ENCODE results near the gene PKD1.
"Not testable (repeated sequence)": the region's sequence is repeated elsewhere in the genome, so short reads cannot be mapped to it uniquely, and the experiment has no call there.

The PKD1 gene

DNA sequence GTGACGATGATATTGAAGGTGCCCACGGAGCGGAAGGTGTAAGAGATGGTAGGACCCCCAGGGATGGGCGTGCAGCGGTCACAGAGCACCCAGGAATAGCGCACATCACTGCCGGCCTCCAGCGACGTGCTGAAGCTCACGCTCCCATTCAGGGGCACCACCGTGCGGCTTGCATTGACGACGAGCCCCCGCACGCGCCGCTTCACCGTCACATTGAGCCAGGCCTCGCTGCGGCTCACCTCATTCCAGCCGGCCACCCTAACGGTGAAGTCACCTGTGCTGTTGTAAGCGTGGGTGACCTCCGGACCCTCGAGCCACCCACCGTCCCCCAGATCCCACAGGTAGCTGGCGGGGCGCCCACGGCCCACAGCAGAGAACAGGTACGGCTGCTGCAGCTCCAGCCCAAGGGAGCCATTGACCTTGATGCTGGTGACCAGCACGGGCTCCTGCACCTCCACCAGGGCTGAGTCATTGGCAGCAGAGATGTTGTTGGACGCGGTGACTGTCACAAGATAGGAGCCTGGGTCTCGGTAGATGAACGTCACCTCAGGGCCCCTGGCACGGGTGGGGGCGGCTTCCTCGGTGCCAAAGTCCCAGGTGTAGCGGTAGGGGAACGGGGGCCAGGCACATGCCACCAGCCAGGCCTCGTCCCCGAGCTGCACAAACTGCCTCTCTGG, 25.2 kb downstream of the PKD1 start:
- DNase-seq, result not testable (repeated sequence)

GRCh38 chr16:2109872-2110271, 25.8 kb downstream of the PKD1 start:
- not testable (repeated sequence) for DNase-seq

- DNase-seq, result not testable (repeated sequence)
These were observed 26.5 kb downstream of the PKD1 start for GRCh38 chr16:2109271-2109580.

DNA sequence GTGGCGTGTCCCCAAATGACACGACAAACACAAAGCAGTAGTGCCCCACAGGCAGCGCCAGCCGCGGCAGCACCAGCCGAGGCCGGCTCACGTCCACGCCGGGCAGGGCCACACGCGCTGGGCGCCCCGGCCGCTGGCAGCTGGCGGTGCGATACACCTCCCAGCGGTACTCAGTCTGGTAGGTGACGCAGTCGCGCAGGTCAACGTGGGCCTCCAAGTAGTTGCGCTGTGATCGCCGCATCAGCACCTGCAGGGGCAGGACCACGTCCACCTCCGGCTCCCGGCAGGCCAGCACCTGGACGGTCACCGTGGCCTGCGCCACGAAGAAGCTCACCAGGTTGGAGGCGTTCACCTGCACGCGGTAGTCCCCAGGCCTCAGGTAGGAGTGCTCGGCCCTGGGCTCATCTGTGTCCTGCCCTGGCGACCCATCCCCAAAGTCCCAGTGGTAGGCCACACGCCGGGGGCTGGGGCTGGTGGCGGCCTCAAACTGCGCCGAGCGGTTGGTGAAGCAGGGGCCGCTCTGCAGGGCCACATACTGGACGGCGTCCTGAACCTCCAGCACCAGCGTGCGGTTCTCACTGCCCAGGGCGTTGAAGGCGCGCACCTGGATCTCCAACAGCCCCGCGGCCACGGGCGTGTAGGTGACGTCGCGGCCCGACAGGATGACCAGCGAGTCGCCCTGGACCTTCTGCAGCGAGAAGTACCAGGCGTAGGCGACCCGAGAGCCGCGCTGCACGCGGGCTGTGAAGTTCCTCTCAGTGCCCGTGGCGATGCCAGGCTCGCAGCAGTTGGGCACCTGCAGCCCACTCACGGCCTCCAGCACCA, 27.0 kb downstream of the PKD1 start:
- DNase-seq, result not testable (repeated sequence)

DNA sequence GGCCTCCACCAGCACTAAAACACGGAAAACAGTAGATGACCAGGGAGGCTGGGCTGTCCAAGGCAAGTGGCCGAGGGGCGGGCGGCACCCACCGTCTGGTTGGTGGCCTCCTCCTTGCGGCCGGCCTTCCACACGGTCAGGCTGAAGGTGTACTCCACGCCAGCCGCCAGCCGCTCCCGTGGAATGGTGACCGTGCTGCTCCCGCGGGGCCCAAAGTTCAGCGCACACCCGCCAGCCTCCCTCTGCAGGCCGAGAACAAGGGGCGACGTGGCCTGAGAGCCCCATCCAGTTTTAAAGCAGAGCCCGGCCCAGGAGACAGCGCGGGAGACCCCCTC, 27.9 kb downstream of the PKD1 start:
- DNase-seq, result not testable (repeated sequence)

- DNase-seq, result not testable (repeated sequence)
These were observed 28.4 kb downstream of the PKD1 start for GRCh38 chr16:2107121-2107790.

DNA sequence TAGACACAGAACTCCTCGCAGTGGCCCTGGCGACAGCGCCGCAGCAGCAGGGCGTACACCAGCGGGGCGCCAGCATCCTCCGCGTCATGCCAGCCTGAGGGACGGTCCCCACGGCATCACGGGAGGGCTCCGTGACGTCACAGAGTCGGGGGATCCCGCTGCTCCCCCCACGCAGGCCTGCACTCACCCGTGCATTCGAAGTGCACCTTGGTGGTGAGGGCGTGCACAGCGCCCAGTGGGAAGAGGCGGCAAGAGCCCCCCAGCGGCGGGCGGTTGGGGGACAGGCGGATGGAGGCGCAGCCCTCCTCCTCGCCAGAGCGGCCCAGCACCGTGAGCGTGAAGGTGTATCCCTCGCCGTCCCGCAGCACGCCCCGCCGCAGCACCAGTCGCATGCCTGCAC, 29.5 kb downstream of the PKD1 start:
- not testable (repeated sequence) for DNase-seq

- not testable (repeated sequence) for DNase-seq
These were observed 29.9 kb downstream of the PKD1 start for GRCh38 chr16:2105769-2106168.

- DNase-seq, result not testable (repeated sequence)
These were observed 30.4 kb downstream of the PKD1 start for GRCh38 chr16:2105291-2105690.

GRCh38 chr16:2104464-2104863, 31.2 kb downstream of the PKD1 start:
- not testable (repeated sequence) for DNase-seq

GRCh38 chr16:2102471-2102870, 33.2 kb downstream of the PKD1 start:
- no peak for DNase-seq

- DNase-seq, result peak in 3 of 56 donors; percentile 17 to 19 (median 17)
These were observed 34.1 kb downstream of the PKD1 start for GRCh38 chr16:2101581-2101980.

DNA sequence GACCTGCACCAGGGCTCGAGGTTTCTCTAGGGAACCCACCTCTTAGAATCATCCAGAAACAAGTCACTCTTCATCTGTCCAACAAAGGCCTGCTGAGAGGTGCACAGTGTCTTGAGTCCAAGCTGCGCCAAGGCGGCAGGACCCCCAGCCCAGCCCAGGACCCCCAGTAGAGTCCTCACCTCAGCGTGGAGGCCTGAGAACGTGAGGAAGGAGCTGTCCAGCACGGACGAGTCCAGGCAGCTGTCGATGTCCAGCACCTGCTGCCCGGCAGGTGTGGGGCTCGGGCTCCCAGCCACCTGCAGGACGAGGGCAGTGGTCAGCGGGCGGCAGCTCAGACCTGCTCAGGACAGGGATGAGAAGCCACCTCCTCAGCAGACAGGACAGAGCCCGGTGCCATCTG, 38.0 kb downstream of the PKD1 start:
- DNase-seq, result not testable (repeated sequence)

GRCh38 chr16:2096853-2097595, 38.7 kb downstream of the PKD1 start:
- peak in 8 of 56 donors; percentile 2 to 56 (median 21) for DNase-seq

- DNase-seq, result no peak
These were observed 39.6 kb downstream of the PKD1 start for GRCh38 chr16:2095918-2096582.

- DNase-seq, result no peak
These were observed 40.3 kb downstream of the PKD1 start for GRCh38 chr16:2095315-2095853.

DNA sequence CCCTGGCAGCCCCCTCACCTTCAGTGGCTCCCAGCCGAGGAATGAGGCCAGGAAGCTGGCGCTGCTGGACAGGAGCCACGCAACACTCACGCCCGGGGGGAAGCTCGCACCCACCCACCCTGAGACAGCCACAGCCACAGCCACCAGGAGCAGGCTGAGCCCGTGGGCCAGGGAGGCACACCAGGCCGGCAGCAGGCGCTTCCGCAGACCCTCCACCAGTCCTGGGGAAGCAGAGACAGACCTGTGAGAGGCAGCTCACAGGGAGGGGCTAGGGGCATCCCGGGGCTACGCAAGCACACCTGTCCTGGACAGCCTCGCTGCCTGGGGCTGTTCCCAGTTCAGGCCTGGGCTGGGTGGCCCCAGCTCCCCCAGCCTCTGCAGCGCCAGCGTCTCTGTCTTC, 41.9 kb downstream of the PKD1 start:
- DNase-seq, result no peak

GRCh38 chr16:2092866-2093265, 42.8 kb downstream of the PKD1 start:
- no peak for DNase-seq

DNA sequence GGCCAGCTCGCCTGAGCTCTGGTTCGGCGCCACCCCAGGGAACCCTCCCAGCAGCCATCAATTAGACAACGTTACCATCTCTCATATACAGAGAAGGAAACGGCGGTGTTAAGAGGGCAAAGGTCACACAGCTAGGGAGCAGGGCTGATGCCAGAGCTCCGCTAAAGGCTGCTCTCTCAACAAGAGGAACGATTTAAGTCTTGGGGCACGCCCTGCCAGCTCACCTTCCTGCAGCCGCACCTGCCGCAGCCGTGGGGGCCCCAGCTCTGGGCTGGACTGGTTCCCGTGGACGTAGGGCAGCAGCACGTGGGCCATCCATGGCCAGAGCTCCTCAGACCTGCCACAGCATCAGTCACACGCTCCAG, 43.5 kb downstream of the PKD1 start:
- no peak for DNase-seq

DNA sequence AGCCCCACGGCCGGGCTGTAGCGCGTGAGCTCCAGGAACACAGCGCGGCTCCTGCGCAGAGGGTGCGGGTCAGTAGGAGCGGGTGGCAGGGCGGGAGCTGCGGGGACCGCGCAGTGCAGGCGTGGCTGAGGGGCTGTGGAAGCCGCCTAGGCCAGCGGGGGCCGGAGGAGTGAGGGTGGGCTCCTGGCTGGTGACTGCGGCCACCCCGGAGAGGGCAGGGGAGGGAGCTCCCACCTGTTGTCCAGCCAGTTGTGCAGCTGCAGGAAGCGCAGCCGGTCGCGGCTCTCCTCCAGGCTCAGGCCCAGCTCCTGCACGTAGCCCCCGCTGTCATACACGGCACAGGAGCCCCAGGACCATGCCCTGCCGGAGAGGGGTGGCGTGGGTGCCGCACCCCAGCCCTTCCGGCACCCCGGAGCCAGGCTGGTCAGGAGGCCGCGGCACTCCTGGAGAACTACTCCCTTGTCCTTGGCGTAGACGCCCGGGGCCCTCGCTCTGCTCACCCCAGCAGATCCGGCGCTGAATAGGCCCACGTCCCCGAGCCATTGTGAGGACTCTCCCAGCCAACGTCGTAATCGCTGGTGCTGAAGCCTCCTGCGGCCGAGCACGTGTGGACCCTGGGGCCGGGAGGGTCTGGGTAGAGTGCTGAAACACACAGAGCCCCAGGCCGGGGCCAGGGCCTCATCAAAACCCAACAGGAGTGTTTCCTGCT, 44.0 kb downstream of the PKD1 start:
- DNase-seq, result no peak
